Pancreas (tissue), 10 donors: Measurements from ENCODE around the gene KIAA0930. TPM values are rescaled to one million over a fixed set of nuclear protein-coding genes. Genes with fewer than 3 reads are reported as not detected.

Experiments used
- ATAC-seq, 4 donors: fragments of 200-7000 bp; cut with Tn5 transposase; one replicate each; pipeline versions ENCODE4 v1.8.0 to v1.9.1; 2020; ENCODE audit warnings: mild to moderate bottlenecking in 4 of 4, moderate library complexity in 4 of 4
- DNase-seq, 6 donors: peaks; one replicate each; pipeline ENCODE4 v3.0.0-alpha.2; 2020
- FAIRE-seq: peaks from 2 replicates; lab custom pipeline; 2012; peaks lifted over from hg19 to GRCh38; lab: Jason Lieb, UNC
- H3K27ac ChIP-seq, 4 donors: fragments of 200-600 bp; sonication (generic); 1 replicate in 3 of 4; 2 replicates in 1 of 4; pipeline versions ENCODE4 v1.5.0 to v1.8.0; 2020
- H3K27me3 ChIP-seq, 4 donors: fragments of 200-600 bp; one replicate each; pipeline ENCODE4 v1.8.0; 2021
- H3K36me3 ChIP-seq, 3 donors: fragments of 200-600 bp; sonication (generic) in 1 of 3; one replicate each; pipeline versions ENCODE4 v1.5.0 to v1.8.0; 2020 to 2021
- H3K4me1 ChIP-seq, 3 donors: fragments of 200-600 bp; one replicate each; pipeline ENCODE4 v1.8.0; 2021
- H3K4me3 ChIP-seq, 4 donors: fragments of 200-600 bp; sonication (generic) in 2 of 4; one replicate each; pipeline versions ENCODE4 v1.5.0 to v1.8.0; 2020 to 2021
- H3K9me3 ChIP-seq, 4 donors: fragments of 200-600 bp; one replicate each; pipeline ENCODE4 v1.8.0; 2021
- CTCF ChIP-seq, 4 donors: fragments of 200-600 bp; sonication (generic) in 3 of 4; IDR thresholded peaks; one replicate each; pipeline versions ENCODE4 v1.5.0 to v1.8.0; 2021; ENCODE audit warnings: antibody characterized with exemption in 4 of 4
- WGBS, 2 donors: extraction: QIAGEN DNeasy Blood & Tissue Kit; methylation state at CpG; one replicate each; pipeline ENCODE4 v1.1.7; 2013; 5-methylcytosine and 5-hydroxymethylcytosine counted together
- intact Hi-C, 3 donors: fragments of 100-400 bp; cut with DNase I; formaldehyde crosslinking; loops; one replicate each; pipeline versions ENCODE4 v1.11.1 to v1.14.2; 2022
- polyA plus RNA-seq, 2 donors: library from polyadenylated mRNA; stranded (reverse); fragments of 200-250 nt; gene quantifications; one replicate each; pipeline ENCODE4 v1.2.3, GENCODE V29; 2013
- total RNA-seq, 6 donors: library from RNA; stranded (reverse); fragmentation: NEBNext Ultra II Directional in 4 of 6; extraction: Animal tissue kit (Norgen Biotek cat#: 25700) in 4 of 6; gene quantifications; one replicate each; pipeline versions ENCODE4 v1.2.1 to v1.2.4, GENCODE V29; 2021 to 2023
- donor health status: healthy with polysubstance abuse.
- donor health status: DM: no; HTN: no; CAD: no; lungs with moderate emphysema.
- donor health status: DM: no; HTN: no; CAD: no.
- donor health status: control.
- donor health status: control.
- donor health status: Bipolar disorder and iron deficiency.
- donor health status: DM: yes; HTN: yes; CAD: no.
- donor health status: DM: no; HTN: no; CAD: no.
- donor health status: DM: no; HTN: no; CAD: no.
- donor health status: DM: yes; HTN: yes; CAD: no.

KIAA0930 gene
- total and polyA plus RNA-seq, 8 donors: 14.6 to 36.8 (median 20.0) TPM

DNA sequence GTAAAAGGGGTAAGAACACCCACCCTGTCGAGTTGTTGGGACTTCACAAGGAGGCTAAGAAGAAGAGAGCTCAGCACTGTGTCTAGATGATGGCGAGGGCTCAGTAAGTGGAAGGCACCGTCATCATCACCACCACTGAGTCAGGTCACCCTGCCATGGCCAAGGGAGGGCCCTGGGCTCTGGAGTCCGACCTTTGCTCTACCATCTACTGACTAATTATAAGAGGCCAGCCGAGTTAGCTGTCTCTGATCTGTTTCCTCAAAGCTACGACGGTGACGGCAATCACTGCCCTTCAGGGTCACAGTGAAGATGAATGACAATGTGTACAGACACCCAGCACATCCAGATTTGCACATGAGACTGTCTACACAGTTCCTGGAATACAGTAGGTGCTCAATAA lies 29.3 kb downstream of the KIAA0930 start:
- 86 to 90% methylated on average over 8 of the region's 8 CpGs for whole genome bisulfite sequencing, 2 donors
- no peak for FAIRE-seq
- no peaks in the 10 kb centered on the region for H3K36me3 ChIP-seq
- no peaks in the 10 kb centered on the region for H3K9me3 ChIP-seq
- ATAC-seq: no peak
- no peaks in the 10 kb centered on the region for H3K27me3 ChIP-seq
- no peaks in the 10 kb centered on the region for H3K4me1 ChIP-seq
- DNase-seq: peak in 2 of 6 donors; percentile 4 to 15
- no peak overlapping the region for H3K4me3 ChIP-seq
- intact Hi-C loops: no loop called here
- no peak overlapping the region for H3K27ac ChIP-seq
- TF ChIP-seq CTCF (IDR thresholded peaks at IDR 0.05): no peak

DNA sequence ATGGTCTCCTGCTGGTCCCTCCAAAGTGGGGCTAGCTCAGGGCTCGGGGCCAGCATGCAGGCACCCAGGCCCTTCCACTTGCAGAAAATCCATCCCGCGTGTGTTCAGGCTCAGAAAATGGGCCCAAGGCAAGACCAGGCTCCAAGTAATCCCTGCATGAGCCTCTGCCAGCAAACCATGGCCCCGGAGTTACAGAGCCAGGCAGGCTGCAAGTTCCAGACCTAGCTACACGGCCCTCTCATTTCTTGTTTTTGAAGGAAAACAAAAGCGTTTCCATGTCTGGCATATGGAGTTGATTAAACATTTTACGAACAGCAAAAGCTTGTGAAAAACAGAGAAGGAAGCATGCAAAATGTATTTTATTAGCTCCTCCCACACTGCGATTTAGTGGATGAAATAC lies 29.7 kb downstream of the KIAA0930 start:
- 88 to 93% methylated on average over 8 of the region's 8 CpGs for WGBS, 2 donors
- H3K27ac ChIP-seq: no peak overlapping the region
- no peak for ATAC-seq
- intact Hi-C loops: no loop called here
- no peaks in the 10 kb centered on the region for H3K27me3 ChIP-seq
- no peaks in the 10 kb centered on the region for H3K4me1 ChIP-seq
- H3K36me3 ChIP-seq: no peaks in the 10 kb centered on the region
- H3K9me3 ChIP-seq: no peaks in the 10 kb centered on the region
- DNase-seq: peak in 1 of 6 donors; percentile 10
- no peak overlapping the region for H3K4me3 ChIP-seq
- TF ChIP-seq CTCF (IDR thresholded peaks at IDR 0.05): no peak
- FAIRE-seq: no peak

GRCh38 chr22:45210577-45210976 lies 30.1 kb downstream of the KIAA0930 start:
- no peak overlapping the region for H3K4me3 ChIP-seq
- H3K4me1 ChIP-seq: no peaks in the 10 kb centered on the region
- no peak for FAIRE-seq
- H3K36me3 ChIP-seq: no peaks in the 10 kb centered on the region
- WGBS, 2 donors: 86 to 88% methylated on average over 11 of the region's 11 CpGs
- TF ChIP-seq CTCF (IDR thresholded peaks at IDR 0.05): no peak
- no peaks in the 10 kb centered on the region for H3K9me3 ChIP-seq
- H3K27ac ChIP-seq: no peak overlapping the region
- ATAC-seq: no peak
- H3K27me3 ChIP-seq: no peaks in the 10 kb centered on the region
- peak in 2 of 6 donors; percentile 16 to 43 for DNase-seq
- intact Hi-C loops: no loop called here

DNA sequence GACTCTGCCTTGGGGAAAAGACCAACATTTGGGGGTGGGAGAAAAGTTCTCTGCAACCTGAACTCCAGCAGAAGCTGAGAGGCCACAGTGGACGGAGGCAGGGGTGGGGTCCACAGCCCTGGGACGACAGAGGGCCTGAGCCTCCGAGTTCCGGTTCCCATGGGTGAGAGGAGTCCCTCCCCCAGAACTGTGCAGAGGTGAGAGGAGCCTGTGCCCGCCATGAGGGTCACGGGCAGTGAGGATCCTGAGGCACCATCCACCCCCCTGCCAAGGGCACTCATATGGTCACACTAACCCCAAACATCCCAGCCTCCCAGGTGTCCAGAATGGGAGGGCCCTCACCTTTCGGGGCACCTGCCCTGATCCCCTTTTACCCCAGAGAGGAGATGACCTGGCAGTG lies 30.5 kb downstream of the KIAA0930 start:
- ATAC-seq (no peak), DNase-seq (peak in 2 of 6 donors; percentile 9 to 37), FAIRE-seq (no peak)
- H3K9me3 ChIP-seq: no peaks in the 10 kb centered on the region
- no peak overlapping the region for H3K27ac ChIP-seq
- H3K27me3 ChIP-seq: no peaks in the 10 kb centered on the region
- no peaks in the 10 kb centered on the region for H3K36me3 ChIP-seq
- no peak for TF ChIP-seq CTCF (IDR thresholded peaks at IDR 0.05)
- H3K4me3 ChIP-seq: no peak overlapping the region
- no peaks in the 10 kb centered on the region for H3K4me1 ChIP-seq
- WGBS, 2 donors: 93 to 97% methylated on average over 7 of the region's 7 CpGs
- intact Hi-C loops: no loop called here

GRCh38 chr22:45208993-45209838 lies 31.5 kb downstream of the KIAA0930 start:
- DNase-seq: peak in 3 of 6 donors; percentile 43 to 74 (median 46)
- no peaks in the 10 kb centered on the region for H3K4me1 ChIP-seq
- H3K9me3 ChIP-seq: no peaks in the 10 kb centered on the region
- no peak overlapping the region for H3K27ac ChIP-seq
- intact Hi-C loops: no loop called here
- WGBS, 2 donors: 61 to 67% methylated on average over 27 to 29 of the region's 29 CpGs
- FAIRE-seq: no peak
- TF ChIP-seq CTCF (IDR thresholded peaks at IDR 0.05): peak in 2 of 4 donors; percentile 24 to 30
- no peaks in the 10 kb centered on the region for H3K36me3 ChIP-seq
- ATAC-seq: peak in 2 of 4 donors; percentile 8 to 10
- H3K27me3 ChIP-seq: no peaks in the 10 kb centered on the region
- H3K4me3 ChIP-seq: no peak overlapping the region
